HG03025 (cell line): ENCODE results near the gene NBAS.
A peak's percentile ranks its signal among the peaks of the same experiment; 100 is the strongest.

ENCODE experiments used
- ATAC-seq: cut with Tn5 transposase; IDR thresholded peaks from one replicate; pipeline ENCODE4 v1.9.1; 2021; ENCODE audit warnings: mild to moderate bottlenecking, moderate library complexity; ENCODE audit not compliant: unreplicated experiment, low FRiP score

Gene NBAS

GRCh38 chr2:15187702-15188101 is 373.4 kb downstream of the NBAS start:
- no peak for ATAC-seq

GRCh38 chr2:15186118-15186517 is 375.0 kb downstream of the NBAS start:
- ATAC-seq, result no peak

GRCh38 chr2:15184491-15184890 is 376.6 kb downstream of the NBAS start:
- no peak for ATAC-seq

GRCh38 chr2:15182275-15182674 is 378.9 kb downstream of the NBAS start:
- ATAC-seq, result no peak

- ATAC-seq, result no peak
Measured at GRCh38 chr2:15181092-15181745, 379.9 kb downstream of the NBAS start.

GRCh38 chr2:15180379-15180778 is 380.8 kb downstream of the NBAS start:
- ATAC-seq, result no peak

- no peak for ATAC-seq
Measured at GRCh38 chr2:15178946-15179345, 382.2 kb downstream of the NBAS start.

GRCh38 chr2:15177103-15177502 is 384.0 kb downstream of the NBAS start:
- ATAC-seq, result peak; percentile 97

- ATAC-seq, result no peak
Measured at GRCh38 chr2:15176604-15177003, 384.5 kb downstream of the NBAS start.

GRCh38 chr2:15174567-15174966 is 386.6 kb downstream of the NBAS start:
- ATAC-seq, result no peak

- ATAC-seq, result no peak
Measured at GRCh38 chr2:15173501-15173900, 387.6 kb downstream of the NBAS start.

GRCh38 chr2:15172825-15173224 is 388.3 kb downstream of the NBAS start:
- ATAC-seq, result no peak

GRCh38 chr2:15170070-15170775 is 390.9 kb downstream of the NBAS start:
- no peak for ATAC-seq

- ATAC-seq, result no peak
Measured at GRCh38 chr2:15169326-15170069, 391.6 kb downstream of the NBAS start.

GRCh38 chr2:15168116-15168515 is 393.0 kb downstream of the NBAS start:
- no peak for ATAC-seq

- ATAC-seq, result no peak
Measured at GRCh38 chr2:15166878-15167277, 394.3 kb downstream of the NBAS start.

GRCh38 chr2:15163326-15163725 is 397.8 kb downstream of the NBAS start:
- no peak for ATAC-seq

GRCh38 chr2:15162620-15163019 is 398.5 kb downstream of the NBAS start:
- ATAC-seq, result no peak

- ATAC-seq, result no peak
Measured at GRCh38 chr2:15160201-15160991, 400.7 kb downstream of the NBAS start.

GRCh38 chr2:15159751-15160177 is 401.4 kb downstream of the NBAS start:
- no peak for ATAC-seq

GRCh38 chr2:15159206-15159605 is 401.9 kb downstream of the NBAS start:
- ATAC-seq, result no peak
